ENCODE results near the gene FPGS.
A peak's percentile ranks its signal among the peaks of the same experiment; 100 is the strongest.

The FPGS gene

GRCh38 chr9:127789179-127789578 lies 13.5 kb upstream of the FPGS start:
- DNase-seq (ENCODE audit: low read depth, low spot score): no peak

GRCh38 chr9:127790094-127790855 lies 12.4 kb upstream of the FPGS start:
- DNase-seq (ENCODE audit: low read depth, low spot score): no peak

- DNase-seq (ENCODE audit: low read depth, low spot score): no peak
Observed at GRCh38 chr9:127791085-127791484, 11.6 kb upstream of the FPGS start.

- DNase-seq (ENCODE audit: low read depth, low spot score): no peak
Observed at GRCh38 chr9:127792417-127793031, 10.2 kb upstream of the FPGS start.

- no peak for DNase-seq (ENCODE audit: low read depth, low spot score)
Observed at GRCh38 chr9:127793093-127793708, 9.5 kb upstream of the FPGS start.

GRCh38 chr9:127794001-127794791 lies 8.5 kb upstream of the FPGS start:
- DNase-seq (ENCODE audit: low read depth, low spot score): no peak

GRCh38 chr9:127796225-127796813 lies 6.4 kb upstream of the FPGS start:
- DNase-seq (ENCODE audit: low read depth, low spot score): peak; percentile 41

- peak; percentile 56 for DNase-seq (ENCODE audit: low read depth, low spot score)
Observed at GRCh38 chr9:127796852-127797370, 5.8 kb upstream of the FPGS start.

GRCh38 chr9:127801955-127802575 lies 617 bp upstream of the FPGS start:
- no peak for DNase-seq (ENCODE audit: low read depth, low spot score)

GRCh38 chr9:127803507-127804352 lies 1.0 kb downstream of the FPGS start:
- DNase-seq (ENCODE audit: low read depth, low spot score): peak; percentile 65

GRCh38 chr9:127805620-127806019 lies 2.9 kb downstream of the FPGS start:
- peak; percentile 38 for DNase-seq (ENCODE audit: low read depth, low spot score)

GRCh38 chr9:127806871-127807270 lies 4.2 kb downstream of the FPGS start:
- DNase-seq (ENCODE audit: low read depth, low spot score): no peak

GRCh38 chr9:127808347-127809001 lies 5.8 kb downstream of the FPGS start:
- no peak for DNase-seq (ENCODE audit: low read depth, low spot score)

GRCh38 chr9:127809002-127809539 lies 6.4 kb downstream of the FPGS start:
- DNase-seq (ENCODE audit: low read depth, low spot score): no peak

GRCh38 chr9:127809540-127810377 lies 7.1 kb downstream of the FPGS start:
- DNase-seq (ENCODE audit: low read depth, low spot score): peak; percentile 50

- DNase-seq (ENCODE audit: low read depth, low spot score): no peak
Observed at GRCh38 chr9:127810378-127811187, 7.9 kb downstream of the FPGS start.

GRCh38 chr9:127812011-127812410 lies 9.3 kb downstream of the FPGS start:
- no peak for DNase-seq (ENCODE audit: low read depth, low spot score)
